Erythroblast (primary cell): ENCODE data around the gene GMDS.

Experiments used
- GATA1 ChIP-seq: IDR thresholded peaks from 2 replicates; pipeline ENCODE4 v1.6.1; 2011; ENCODE audit warnings: low read depth, mild to moderate bottlenecking, control low read depth, low read length, moderate library complexity
- POLR2A ChIP-seq: IDR thresholded peaks from 2 replicates; pipeline ENCODE4 v1.6.1; 2011; ENCODE audit warnings: mild to moderate bottlenecking, low read length

DNA sequence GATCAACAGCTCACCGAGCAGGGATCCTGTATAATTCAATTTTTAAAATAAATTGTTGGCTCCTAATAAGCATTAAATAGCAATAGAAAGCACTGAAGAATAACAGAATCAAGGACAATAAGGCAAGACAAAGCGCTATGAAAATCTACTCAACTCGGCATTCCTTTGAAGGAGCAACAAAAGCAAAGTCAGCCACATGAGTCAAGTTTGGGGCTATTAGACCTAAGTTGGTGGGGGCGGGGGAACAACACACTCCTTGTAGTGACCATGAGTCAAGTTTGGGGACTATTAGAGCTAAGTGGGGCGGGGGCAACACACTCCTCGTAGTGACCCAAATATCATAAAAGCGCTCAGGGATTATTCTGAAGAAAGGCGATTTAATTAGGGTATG lies 515.7 kb downstream of the GMDS start:
- TF ChIP-seq POLR2A, result no peak
- TF ChIP-seq GATA1, result no peak
